SK-N-SH (cell line): ENCODE measurements around the gene FOSL1. TPM values are rescaled to one million over a fixed set of nuclear protein-coding genes. Genes with fewer than 3 reads are reported as not detected.

Source experiments
- CTCF ChIA-PET: fragments of 300-600, 350-600 bp; formaldehyde crosslinking; extraction: SDS; loops from one replicate; lab custom pipeline; 2021; lab: Yijun Ruan, JAX
- POLR2A ChIA-PET: fragments of 350-600 bp; sonication (Branson Sonifier 250); formaldehyde crosslinking; extraction: SDS; loops from one replicate; lab custom pipeline; 2020; ENCODE audit warnings: antibody characterized with exemption, inconsistent platforms; lab: Yijun Ruan, JAX
- DNase-seq: peaks from one replicate; pipeline ENCODE4 v3.0.0; 2012
- H2AFZ ChIP-seq: fragments of 200-600 bp; sonication (generic); 2 replicates; pipeline ENCODE4 v1.8.1; 2016; ENCODE audit warnings: antibody characterized with exemption, mild to moderate bottlenecking, low read depth
- H3F3A ChIP-seq: fragments of 200-600 bp; sonication (generic); replicated peaks from 2 replicates; pipeline ENCODE3; 2016; ENCODE audit warnings: antibody characterized with exemption, mild to moderate bottlenecking; ENCODE audit not compliant: insufficient read depth
- H3K27ac ChIP-seq, 2 experiments: fragments of 200-500 bp in 1 of 2; fragments of 200-600 bp in 1 of 2; sonication (Bioruptor generic) in 1 of 2; sonication (generic), shearing (Covaris generic) in 1 of 2; 2 replicates each; pipeline versions ENCODE4 v1.5.1 to v1.6.1; 2014 to 2016; ENCODE audit warnings: low read depth in 2 of 2, inconsistent platforms in 1 of 2, low read length in 1 of 2, mild to moderate bottlenecking in 1 of 2, mixed read lengths in 1 of 2
- H3K27me3 ChIP-seq: fragments of 200-600 bp; sonication (generic), shearing (Covaris generic); 2 replicates; pipeline ENCODE4 v1.6.1; 2016; ENCODE audit warnings: mixed run types; ENCODE audit not compliant: insufficient read depth
- H3K36me3 ChIP-seq, 2 experiments: fragments of 200-500 bp in 1 of 2; fragments of 200-600 bp in 1 of 2; sonication (Bioruptor generic) in 1 of 2; sonication (generic) in 1 of 2; replicated peaks in 1 of 2; 2 replicates each; pipeline versions ENCODE3 to v1.5.1; 2014 to 2016; ENCODE audit warnings: low read length in 1 of 2, mild to moderate bottlenecking in 1 of 2; ENCODE audit not compliant: insufficient read depth in 2 of 2, control insufficient read depth in 1 of 2
- H3K4me1 ChIP-seq, 2 experiments: fragments of 200-500 bp in 1 of 2; fragments of 200-600 bp in 1 of 2; sonication (Bioruptor generic) in 1 of 2; sonication (generic), shearing (Covaris generic) in 1 of 2; 2 replicates each; pipeline versions ENCODE4 v1.5.1 to v1.6.1; 2014 to 2016; ENCODE audit warnings: low read depth in 1 of 2, low read length in 1 of 2, mixed run types in 1 of 2; ENCODE audit not compliant: insufficient read depth in 2 of 2, control insufficient read depth in 1 of 2
- H3K4me2 ChIP-seq: fragments of 200-600 bp; sonication (generic), shearing (Covaris generic); 2 replicates; pipeline ENCODE4 v1.6.1; 2017; ENCODE audit warnings: mixed run types
- H3K4me3 ChIP-seq, 2 experiments: fragments of 200-500 bp in 1 of 2; fragments of 200-600 bp in 1 of 2; sonication (Bioruptor generic) in 1 of 2; sonication (generic), shearing (Covaris generic) in 1 of 2; 2 replicates each; pipeline versions ENCODE4 v1.5.1 to v1.8.1; 2014 to 2016; ENCODE audit warnings: low read depth in 2 of 2, inconsistent platforms in 1 of 2, low read length in 1 of 2, mild to moderate bottlenecking in 1 of 2, mixed read lengths in 1 of 2, moderate library complexity in 1 of 2
- H3K79me2 ChIP-seq: fragments of 200-600 bp; sonication (generic); 2 replicates; pipeline ENCODE4 v1.8.1; 2017; ENCODE audit warnings: mild to moderate bottlenecking; ENCODE audit not compliant: insufficient read depth
- H3K9ac ChIP-seq: fragments of 200-600 bp; sonication (generic); 2 replicates; pipeline ENCODE4 v1.6.1; 2017; ENCODE audit warnings: mixed run types
- H3K9me2 ChIP-seq: fragments of 200-600 bp; sonication (generic); 2 replicates; pipeline ENCODE4 v1.6.1; 2017; ENCODE audit warnings: mixed run types
- H3K9me3 ChIP-seq: fragments of 200-600 bp; sonication (generic); 2 replicates; pipeline ENCODE4 v1.6.1; 2017; ENCODE audit warnings: mixed run types, mild to moderate bottlenecking, moderate library complexity
- H4K20me1 ChIP-seq: fragments of 200-600 bp; sonication (generic); 2 replicates; pipeline ENCODE4 v1.6.1; 2017; ENCODE audit warnings: mild to moderate bottlenecking, mixed run types; ENCODE audit not compliant: insufficient read depth
- CHD2 ChIP-seq: fragments of 150-350 bp; IDR thresholded peaks from 2 replicates; pipeline ENCODE4 v1.6.1; 2018; ENCODE audit warnings: low read length; ENCODE audit not compliant: partially characterized antibody
- FOXM1 ChIP-seq: IDR thresholded peaks from 2 replicates; pipeline ENCODE4 v1.4.0; 2012; ENCODE audit warnings: low read depth, mild to moderate bottlenecking
- GABPA ChIP-seq: IDR thresholded peaks from 2 replicates; pipeline ENCODE4 v1.4.0; 2012; ENCODE audit warnings: low read depth, mild to moderate bottlenecking
- JUND ChIP-seq: IDR thresholded peaks from 2 replicates; pipeline ENCODE4 v1.4.0; 2012
- MXI1 ChIP-seq: IDR thresholded peaks from 2 replicates; pipeline ENCODE4 v1.6.1; 2012; ENCODE audit warnings: mild to moderate bottlenecking, low read depth, low read length, improper control_type of control experiment
- NFIC ChIP-seq: IDR thresholded peaks from 2 replicates; pipeline ENCODE4 v1.4.0; 2012; ENCODE audit warnings: borderline replicate concordance
- NRF1 ChIP-seq: IDR thresholded peaks from 2 replicates; pipeline ENCODE4 v1.6.1; 2012; ENCODE audit warnings: low read depth, mild to moderate bottlenecking, low read length
- RCOR1 ChIP-seq: fragments of 150-350 bp; IDR thresholded peaks from 2 replicates; pipeline ENCODE4 v1.6.1; 2017; ENCODE audit warnings: antibody characterized with exemption, low read length
- SIN3A ChIP-seq: IDR thresholded peaks from 2 replicates; pipeline ENCODE4 v1.6.1; 2012; ENCODE audit warnings: low read depth, mild to moderate bottlenecking, low read length, moderate library complexity, borderline replicate concordance
- TAF1 ChIP-seq: IDR thresholded peaks from 2 replicates; pipeline ENCODE4 v1.6.1; 2012; ENCODE audit warnings: low read depth, mild to moderate bottlenecking, low read length, moderate library complexity, borderline replicate concordance
- TEAD4 ChIP-seq: IDR thresholded peaks from 2 replicates; pipeline ENCODE4 v1.4.0; 2012; ENCODE audit warnings: mild to moderate bottlenecking, borderline replicate concordance; ENCODE audit not compliant: insufficient read depth
- WGBS: methylation state at CpG from one replicate; pipeline ENCODE4 v1.1.6; 2017; ENCODE audit warnings: low lambda C conversion rate; 5-methylcytosine and 5-hydroxymethylcytosine counted together
- polyA plus RNA-seq, 3 experiments: library from polyadenylated mRNA; depleted of rRNA; stranded (reverse); fragments of >200 nt; gene quantifications; 2 replicates each; pipeline ENCODE4 v1.2.3, GENCODE V29; 2012
- TF ChIP-seq, protein P1 (sequence below): IDR thresholded peaks from 2 replicates; pipeline ENCODE4; 2012
- TF ChIP-seq, protein P2 (sequence below): fragments of 150-350 bp; IDR thresholded peaks from 2 replicates; pipeline ENCODE4 v1.6.1; 2017; ENCODE audit warnings: antibody characterized with exemption, low read length, low read depth, borderline replicate concordance
- TF ChIP-seq, protein P3 (sequence below): fragments of 150-350 bp; IDR thresholded peaks from 2 replicates; pipeline ENCODE4 v1.6.1; 2016; ENCODE audit warnings: mild to moderate bottlenecking, low read depth, low read length
- TF ChIP-seq, protein P4 (sequence below): IDR thresholded peaks from 2 replicates; pipeline ENCODE4 v1.4.0; 2012; ENCODE audit warnings: low read depth
- TF ChIP-seq, protein P5 (sequence below): IDR thresholded peaks from 2 replicates; pipeline ENCODE4 v1.6.1; 2012; ENCODE audit warnings: mild to moderate bottlenecking, low read depth, low read length, moderate library complexity

Gene FOSL1
- polyA plus RNA-seq, 1 of the 3 experiments (the other 2 are of a cell fraction), result 30.1 TPM

DNA sequence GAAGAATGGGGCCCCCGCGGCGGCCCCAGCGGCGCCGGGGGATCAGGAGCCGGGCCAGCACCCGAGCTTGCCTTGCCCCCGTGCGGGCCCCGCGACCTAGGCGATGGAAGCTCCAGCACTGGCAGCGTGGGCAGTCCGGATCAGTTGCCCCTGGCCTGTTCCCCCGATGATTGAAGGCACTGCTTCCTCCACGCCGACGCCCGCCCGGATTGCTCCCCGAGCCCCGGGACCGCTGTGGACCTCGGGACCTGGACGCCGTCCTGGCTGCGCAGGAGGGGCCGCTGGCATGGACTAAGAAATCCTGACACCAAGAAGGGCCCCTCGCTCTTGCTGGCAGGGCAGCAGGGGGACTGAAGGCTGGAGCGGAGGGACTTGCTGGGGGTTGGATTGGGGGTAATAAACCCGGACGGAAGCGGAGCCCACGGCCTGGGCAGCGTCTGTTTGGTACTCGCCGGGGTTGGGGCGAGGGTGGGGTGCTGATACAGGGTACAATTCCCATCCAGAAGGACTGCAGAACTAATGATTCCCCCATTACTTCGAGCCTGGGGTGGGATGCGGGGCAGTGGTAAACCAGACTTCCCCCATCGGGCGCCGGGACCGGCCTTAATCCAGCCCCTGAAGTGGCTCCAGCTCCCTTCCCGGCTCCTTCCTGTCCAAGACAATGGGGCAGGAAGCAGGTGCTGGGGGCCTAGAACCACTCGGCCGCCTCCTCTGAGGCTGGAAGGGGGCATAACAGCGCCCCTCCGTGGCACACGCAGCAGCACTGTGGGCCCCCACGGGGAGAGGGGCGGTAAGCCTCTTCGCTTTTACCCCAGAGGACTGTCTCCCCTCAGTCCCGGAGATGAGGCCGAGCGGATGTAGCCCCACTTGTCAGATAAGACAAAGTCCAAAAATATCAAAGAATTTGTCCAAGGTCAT, 8.7 kb downstream of the FOSL1 start (continued):
- TF ChIP-seq, protein P1, sequence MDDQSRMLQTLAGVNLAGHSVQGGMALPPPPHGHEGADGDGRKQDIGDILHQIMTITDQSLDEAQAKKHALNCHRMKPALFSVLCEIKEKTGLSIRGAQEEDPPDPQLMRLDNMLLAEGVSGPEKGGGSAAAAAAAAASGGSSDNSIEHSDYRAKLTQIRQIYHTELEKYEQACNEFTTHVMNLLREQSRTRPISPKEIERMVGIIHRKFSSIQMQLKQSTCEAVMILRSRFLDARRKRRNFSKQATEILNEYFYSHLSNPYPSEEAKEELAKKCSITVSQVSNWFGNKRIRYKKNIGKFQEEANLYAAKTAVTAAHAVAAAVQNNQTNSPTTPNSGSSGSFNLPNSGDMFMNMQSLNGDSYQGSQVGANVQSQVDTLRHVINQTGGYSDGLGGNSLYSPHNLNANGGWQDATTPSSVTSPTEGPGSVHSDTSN, result peak; percentile 8; the same call in 1 of the 2 replicates
- TF ChIP-seq, protein P2, sequence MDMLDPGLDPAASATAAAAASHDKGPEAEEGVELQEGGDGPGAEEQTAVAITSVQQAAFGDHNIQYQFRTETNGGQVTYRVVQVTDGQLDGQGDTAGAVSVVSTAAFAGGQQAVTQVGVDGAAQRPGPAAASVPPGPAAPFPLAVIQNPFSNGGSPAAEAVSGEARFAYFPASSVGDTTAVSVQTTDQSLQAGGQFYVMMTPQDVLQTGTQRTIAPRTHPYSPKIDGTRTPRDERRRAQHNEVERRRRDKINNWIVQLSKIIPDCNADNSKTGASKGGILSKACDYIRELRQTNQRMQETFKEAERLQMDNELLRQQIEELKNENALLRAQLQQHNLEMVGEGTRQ, result no peak
- TF ChIP-seq GABPA, result 0 out of 2 replicates have a peak, but pooled peaks have one; percentile 9
- TF ChIP-seq, protein P3, sequence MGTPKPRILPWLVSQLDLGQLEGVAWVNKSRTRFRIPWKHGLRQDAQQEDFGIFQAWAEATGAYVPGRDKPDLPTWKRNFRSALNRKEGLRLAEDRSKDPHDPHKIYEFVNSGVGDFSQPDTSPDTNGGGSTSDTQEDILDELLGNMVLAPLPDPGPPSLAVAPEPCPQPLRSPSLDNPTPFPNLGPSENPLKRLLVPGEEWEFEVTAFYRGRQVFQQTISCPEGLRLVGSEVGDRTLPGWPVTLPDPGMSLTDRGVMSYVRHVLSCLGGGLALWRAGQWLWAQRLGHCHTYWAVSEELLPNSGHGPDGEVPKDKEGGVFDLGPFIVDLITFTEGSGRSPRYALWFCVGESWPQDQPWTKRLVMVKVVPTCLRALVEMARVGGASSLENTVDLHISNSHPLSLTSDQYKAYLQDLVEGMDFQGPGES, result no peak
- TF ChIP-seq SIN3A, result no peak
- TF ChIP-seq FOXM1, result no peak
- TF ChIP-seq TEAD4, result 0 out of 2 replicates have a peak, but pooled peaks have one; percentile 8

DNA sequence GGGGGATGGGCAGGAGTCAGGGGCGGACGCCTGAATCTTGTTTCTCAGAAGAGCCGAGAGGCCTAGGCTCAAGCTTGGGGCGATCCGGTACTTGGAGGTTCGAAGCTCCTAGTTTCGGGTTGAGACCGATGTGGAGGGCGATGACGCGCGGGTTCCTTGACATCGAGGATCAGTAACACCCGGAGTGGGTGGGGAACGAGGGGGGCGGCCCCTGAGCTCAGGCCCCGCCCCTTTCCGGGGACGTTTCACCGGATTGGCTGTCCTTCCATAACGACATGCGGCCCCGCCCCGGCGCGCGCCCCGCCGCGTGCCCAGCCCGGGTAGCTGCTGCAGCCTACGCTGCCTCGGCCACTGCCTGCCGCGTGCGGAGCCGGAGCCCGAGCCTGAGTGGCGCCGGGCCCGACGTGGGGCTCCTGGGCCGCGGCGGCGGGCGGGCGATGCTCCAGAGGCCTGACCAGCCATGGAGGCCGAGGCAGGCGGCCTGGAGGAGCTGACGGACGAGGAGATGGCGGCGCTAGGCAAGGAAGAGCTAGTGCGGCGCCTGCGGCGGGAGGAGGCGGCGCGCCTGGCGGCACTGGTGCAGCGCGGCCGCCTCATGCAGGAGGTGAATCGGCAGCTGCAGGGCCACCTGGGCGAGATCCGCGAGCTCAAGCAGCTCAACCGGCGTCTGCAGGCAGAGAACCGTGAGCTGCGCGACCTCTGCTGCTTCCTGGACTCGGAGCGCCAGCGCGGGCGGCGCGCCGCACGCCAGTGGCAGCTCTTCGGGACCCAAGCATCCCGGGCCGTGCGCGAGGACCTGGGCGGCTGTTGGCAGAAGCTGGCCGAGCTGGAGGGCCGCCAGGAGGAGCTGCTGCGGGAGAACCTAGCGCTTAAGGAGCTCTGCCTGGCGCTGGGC, 9.6 kb downstream of the FOSL1 start, which contains the start of gene CCDC85B:
Gene CCDC85B (plus strand): TSS at position 350 of the 895 bp plus-strand sequence. CDS start 111 bp downstream, at position 461.
- Histone ChIP-seq H3K79me2 (peaks cover 68% of the 10 kb centered on the region), H3K36me3 (peaks cover 13 to 37% of the 10 kb centered on the region in 2 experiments), H3K27ac (peak within 1 kb of the TSS; percentile 94 to 99), H3K27me3 (no peaks in the 10 kb centered on the region), H3K9ac (peak within 1 kb of the TSS; percentile 76), H3K4me2 (peak within 1 kb of the TSS; percentile 98), H3K4me3 (peak within 1 kb of the TSS; percentile 65 to 70), H3K9me2 (no peaks in the 10 kb centered on the region), H3K4me1 (peaks cover 51 to 53% of the 10 kb centered on the region in 2 experiments), H2AFZ (no peak within 1 kb of the TSS), H3K9me3 (no peaks in the 10 kb centered on the region), H4K20me1 (peaks cover 48% of the 10 kb centered on the region), H3F3A (peaks cover 84% of the 10 kb centered on the region)
- CTCF ChIA-PET, result interaction anchor here (0.6 to 15.2 kb wide), 24 partner anchors 7 to 445 kb away, joined by 3 to 374 read pairs (median 5); partner anchors contain the start of genes C11orf68, CFL1, EFEMP2 and FOSL1
- DNase-seq, result peak; percentile 97
- POLR2A ChIA-PET, result interaction anchor here (0.5 to 3.8 kb wide), 14 partner anchors 9 to 275 kb away, joined by 3 to 46 read pairs (median 4); partner anchors contain the start of genes CFL1, CTSW, MUS81 and PCNX3
- 6% methylated on average over 12 of the region's 94 CpGs for WGBS
- TF ChIP-seq CHD2 (peak; percentile 12), TAF1 (peak; percentile 75), JUND (peak; percentile 5; the same call in 1 of the 2 replicates), FOXM1 (0 out of 2 replicates have a peak, but pooled peaks have one; percentile 40), NFIC (no peak; the same call in 1 of the 2 replicates), NRF1 (no peak), MXI1 (peak; percentile 91), RCOR1 (peak; percentile 18; the same call in 1 of the 2 replicates)
- TF ChIP-seq, protein P4, sequence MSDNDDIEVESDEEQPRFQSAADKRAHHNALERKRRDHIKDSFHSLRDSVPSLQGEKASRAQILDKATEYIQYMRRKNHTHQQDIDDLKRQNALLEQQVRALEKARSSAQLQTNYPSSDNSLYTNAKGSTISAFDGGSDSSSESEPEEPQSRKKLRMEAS, result peak; percentile 97; the same call in 1 of the 2 replicates
- TF ChIP-seq, protein P1, result peak; percentile 21; the same call in 1 of the 2 replicates
- TF ChIP-seq, protein P5, sequence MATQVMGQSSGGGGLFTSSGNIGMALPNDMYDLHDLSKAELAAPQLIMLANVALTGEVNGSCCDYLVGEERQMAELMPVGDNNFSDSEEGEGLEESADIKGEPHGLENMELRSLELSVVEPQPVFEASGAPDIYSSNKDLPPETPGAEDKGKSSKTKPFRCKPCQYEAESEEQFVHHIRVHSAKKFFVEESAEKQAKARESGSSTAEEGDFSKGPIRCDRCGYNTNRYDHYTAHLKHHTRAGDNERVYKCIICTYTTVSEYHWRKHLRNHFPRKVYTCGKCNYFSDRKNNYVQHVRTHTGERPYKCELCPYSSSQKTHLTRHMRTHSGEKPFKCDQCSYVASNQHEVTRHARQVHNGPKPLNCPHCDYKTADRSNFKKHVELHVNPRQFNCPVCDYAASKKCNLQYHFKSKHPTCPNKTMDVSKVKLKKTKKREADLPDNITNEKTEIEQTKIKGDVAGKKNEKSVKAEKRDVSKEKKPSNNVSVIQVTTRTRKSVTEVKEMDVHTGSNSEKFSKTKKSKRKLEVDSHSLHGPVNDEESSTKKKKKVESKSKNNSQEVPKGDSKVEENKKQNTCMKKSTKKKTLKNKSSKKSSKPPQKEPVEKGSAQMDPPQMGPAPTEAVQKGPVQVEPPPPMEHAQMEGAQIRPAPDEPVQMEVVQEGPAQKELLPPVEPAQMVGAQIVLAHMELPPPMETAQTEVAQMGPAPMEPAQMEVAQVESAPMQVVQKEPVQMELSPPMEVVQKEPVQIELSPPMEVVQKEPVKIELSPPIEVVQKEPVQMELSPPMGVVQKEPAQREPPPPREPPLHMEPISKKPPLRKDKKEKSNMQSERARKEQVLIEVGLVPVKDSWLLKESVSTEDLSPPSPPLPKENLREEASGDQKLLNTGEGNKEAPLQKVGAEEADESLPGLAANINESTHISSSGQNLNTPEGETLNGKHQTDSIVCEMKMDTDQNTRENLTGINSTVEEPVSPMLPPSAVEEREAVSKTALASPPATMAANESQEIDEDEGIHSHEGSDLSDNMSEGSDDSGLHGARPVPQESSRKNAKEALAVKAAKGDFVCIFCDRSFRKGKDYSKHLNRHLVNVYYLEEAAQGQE, result 0 out of 2 replicates have a peak, but pooled peaks have one; percentile 54
